ENCODE measurements around the gene NDUFB10. TPM values are rescaled to one million over a fixed set of nuclear protein-coding genes. Genes with fewer than 3 reads are reported as not detected.

NDUFB10 gene
- total and polyA plus RNA-seq, 10 of the 15 experiments (the other 5 are each of a cell fraction or from before 2014, with no cell fraction given), result 52.2 to 319 (median 130) TPM

GRCh38 chr16:1966460-1966859, 7.1 kb downstream of the NDUFB10 start, which contains the start of gene RNF151:
Gene RNF151 (plus strand): TSS chr16:1966856. CDS start chr16:1966882, 26 bp downstream.
- peaks cover 16% of the 10 kb centered on the region for H3K4me1 ChIP-seq (ENCODE audit: control insufficient read depth, insufficient read depth, low read length)
- ChIA-PET SMC1A (ENCODE audit: uncharacterized antibody, unreplicated experiment) (no interaction called here), POLR2A (interaction anchor here (0.5 to 3.3 kb wide), 6 partner anchors 8 to 175 kb away, joined by 3 to 25 read pairs (median 4); partner anchors contain the start of gene NOXO1), CTCF (interaction anchor here (1.3 to 1.4 kb wide), 3 partner anchors 15 to 34 kb away, joined by 4 to 5 read pairs (median 4); partner anchors contain the start of gene NOXO1), RAD21 (ENCODE audit: unreplicated experiment) (interaction anchor here (0.5 kb wide), 1 partner anchor 18 kb away, joined by 3 read pairs; no protein-coding TSS in a partner anchor)
- H4K20me1 ChIP-seq (ENCODE audit: control insufficient read depth, insufficient read depth), result peaks cover 3% of the 10 kb centered on the region; the same call in 1 of the 2 replicates
- DNase-seq (ENCODE audit: low read depth, low spot score) (no peak), FAIRE-seq (no peak), ATAC-seq (no peak)
- no peaks in the 10 kb centered on the region for H3K27me3 ChIP-seq (replicated peaks in 1 of 2; ENCODE audit: control insufficient read depth in 2 of 2, insufficient read depth in 2 of 2, low read length in 1 of 2)
- peak within 1 kb of the TSS; percentile 88 for H3K27ac ChIP-seq (ENCODE audit: control insufficient read depth, insufficient read depth)
- H3K4me2 ChIP-seq (ENCODE audit: control insufficient read depth, insufficient read depth), result peak within 1 kb of the TSS; percentile 97
- no peak within 1 kb of the TSS for H2AFZ ChIP-seq (ENCODE audit: control insufficient read depth, low read depth, low read length)
- H3K36me3 ChIP-seq (ENCODE audit: control insufficient read depth in 2 of 2, insufficient read depth in 2 of 2, low read length in 1 of 2), result peaks cover 11 to 13% of the 10 kb centered on the region in 2 experiments; a peak in 3 of 4 replicates
- H3K79me2 ChIP-seq (ENCODE audit: control insufficient read depth, insufficient read depth, low read length), result peaks cover 53% of the 10 kb centered on the region
- H3K9ac ChIP-seq (ENCODE audit: control insufficient read depth, insufficient read depth, low read length), result peak within 1 kb of the TSS; percentile 97
- intact Hi-C loops (cut with micrococcal nuclease; ENCODE audit: unreplicated experiment) (no loop called here), in situ Hi-C loops (cut with MboI) (no loop called here)
- H3K9me3 ChIP-seq (replicated peaks; ENCODE audit: control insufficient read depth, insufficient read depth, low read length), result no peaks in the 10 kb centered on the region
- 99% methylated on average over 6 of the region's 6 CpGs for WGBS (ENCODE audit: insufficient coverage, insufficient replicate concordance, low lambda C conversion rate, missing lambda C conversion rate)
- BruUV-seq (replicated peaks), result no TSS peak
- peak within 1 kb of the TSS; percentile 83 for H3K4me3 ChIP-seq
- TF ChIP-seq YBX1 (IDR thresholded peaks at IDR 0.05), result no peak
- no peak for TF ChIP-seq NKRF (conservative IDR thresholded peaks at IDR 0.05)
- TF ChIP-seq RBBP5 (conservative IDR thresholded peaks at IDR 0.05), result no peak
- no peak for TF ChIP-seq ATF2 (IDR thresholded peaks at IDR 0.05; ENCODE audit: low read length)
- no peak for TF ChIP-seq TCF3 (IDR thresholded peaks at IDR 0.05; ENCODE audit: borderline replicate concordance, insufficient read depth, low read depth, low read length)
- no peak for TF ChIP-seq FOXK2 (IDR thresholded peaks at IDR 0.05)
- no peak for TF ChIP-seq REST (IDR thresholded peaks at IDR 0.05; ENCODE audit: low read depth, low read length)
- no peak for TF ChIP-seq SMC3 (IDR thresholded peaks at IDR 0.05; ENCODE audit: borderline replicate concordance, low read length)
- TF ChIP-seq BCL3 (IDR thresholded peaks at IDR 0.05; ENCODE audit: borderline replicate concordance, insufficient read depth, low read depth, low read length, poor library complexity, severe bottlenecking), result no peak
- no peak for TF ChIP-seq HSF1 (IDR thresholded peaks at IDR 0.05; ENCODE audit: low read depth, low read length)
- no peak for TF ChIP-seq CREM (IDR thresholded peaks at IDR 0.05; ENCODE audit: low read depth)
- no peak for TF ChIP-seq RAD21 (IDR thresholded peaks at IDR 0.05; ENCODE audit: insufficient read depth, low read depth, low read length)
- TF ChIP-seq SUPT20H (IDR thresholded peaks at IDR 0.05; ENCODE audit: borderline replicate concordance, control insufficient read depth, low read depth, low read length), result no peak
- no peak for TF ChIP-seq MYB (IDR thresholded peaks at IDR 0.05; ENCODE audit: borderline replicate concordance, low read depth, low read length)

All from GM12878 (cell line).